Transverse colon (tissue), 4 donors: ENCODE measurements around the gene RASL12.

Experiments
- CTCF ChIP-seq, 5 experiments: fragments of 200-600 bp in 3 of 5; fragments of 450-650 bp in 2 of 5; sonication (generic) in 3 of 5; IDR thresholded peaks; 1 replicate in 2 of 5; 2 replicates in 3 of 5; pipeline ENCODE4 v1.5.1; 2016 to 2017; ENCODE audit warnings: antibody characterized with exemption in 5 of 5, inconsistent platforms in 3 of 5, mild to moderate bottlenecking in 2 of 5, moderate library complexity in 1 of 5
- POLR2A ChIP-seq: fragments of 450-650 bp; IDR thresholded peaks from one replicate; pipeline ENCODE4 v1.6.1; 2016; ENCODE audit warnings: antibody characterized with exemption, mild to moderate bottlenecking, moderate library complexity
- POLR2AphosphoS5 ChIP-seq, 3 donors: sonication (generic); formaldehyde crosslinking; IDR thresholded peaks; one replicate each; pipeline ENCODE4 v1.6.1; 2016; ENCODE audit warnings: antibody characterized with exemption in 3 of 3

- no peak for TF ChIP-seq POLR2AphosphoS5 (IDR thresholded peaks at IDR 0.05)
- no peak for TF ChIP-seq POLR2A
- TF ChIP-seq CTCF (IDR thresholded peaks at IDR 0.05), result no peak
Measured at GRCh38 chr15:65062726-65063125, 5.1 kb downstream of the RASL12 start.
